Loucy (cell line): Measurements from ENCODE around the gene KCNF1.

Experiments
- H2AFZ ChIP-seq: fragments of 200-600 bp; sonication (generic); 2 replicates; pipeline ENCODE4 v1.6.0; 2016; ENCODE audit warnings: antibody characterized with exemption, mild to moderate bottlenecking, low read length, moderate library complexity
- H3F3A ChIP-seq: fragments of 200-600 bp; 2 replicates; pipeline ENCODE4 v1.6.0; 2016; ENCODE audit warnings: antibody characterized with exemption, low read depth, mild to moderate bottlenecking
- H3K27me3 ChIP-seq: fragments of 200-600 bp; sonication (generic); 2 replicates; pipeline ENCODE4 v1.6.1; 2014; ENCODE audit warnings: low read length, mild to moderate bottlenecking; ENCODE audit not compliant: insufficient read depth, poor library complexity, severe bottlenecking
- H3K36me3 ChIP-seq: fragments of 200-600 bp; sonication (generic); 2 replicates; pipeline ENCODE4 v1.6.1; 2016; ENCODE audit warnings: low read length; ENCODE audit not compliant: insufficient read depth
- H3K4me1 ChIP-seq: fragments of 200-600 bp; sonication (generic); 2 replicates; pipeline ENCODE4 v1.5.1; 2014; ENCODE audit warnings: low read length, mild to moderate bottlenecking; ENCODE audit not compliant: insufficient read depth, poor library complexity, severe bottlenecking
- H3K4me2 ChIP-seq: fragments of 200-600 bp; sonication (generic); 2 replicates; pipeline ENCODE4 v1.6.0; 2014; ENCODE audit warnings: antibody characterized with exemption, low read length, low read depth, mild to moderate bottlenecking; ENCODE audit not compliant: poor library complexity, severe bottlenecking
- H3K4me3 ChIP-seq: fragments of 200-600 bp; sonication (generic); 2 replicates; pipeline ENCODE4 v1.5.1; 2014; ENCODE audit warnings: low read length, mild to moderate bottlenecking, mixed read lengths; ENCODE audit not compliant: poor library complexity, severe bottlenecking
- H3K79me2 ChIP-seq: fragments of 200-600 bp; sonication (generic); 2 replicates; pipeline ENCODE4 v1.6.1; 2014; ENCODE audit warnings: low read length; ENCODE audit not compliant: insufficient read depth
- H3K9ac ChIP-seq: fragments of 200-600 bp; sonication (generic); 2 replicates; pipeline ENCODE4 v1.6.0; 2014; ENCODE audit warnings: mild to moderate bottlenecking, low read depth, low read length, moderate library complexity; ENCODE audit not compliant: poor library complexity, severe bottlenecking
- H3K9me2 ChIP-seq: fragments of 200-600 bp; sonication (generic); replicated peaks from 2 replicates; pipeline ENCODE4 v1.6.1; 2016; ENCODE audit warnings: low read depth, low read length, mixed read lengths
- H3K9me3 ChIP-seq: fragments of 200-600 bp; sonication (generic); 2 replicates; pipeline ENCODE4 v1.6.1; 2014; ENCODE audit warnings: mild to moderate bottlenecking, antibody characterized with exemption, low read length, low read depth; ENCODE audit not compliant: insufficient read depth
- H4K20me1 ChIP-seq: fragments of 200-600 bp; sonication (generic); 2 replicates; pipeline ENCODE4 v1.6.0; 2014; ENCODE audit warnings: antibody characterized with exemption, low read length, mild to moderate bottlenecking; ENCODE audit not compliant: insufficient read depth, poor library complexity, severe bottlenecking
- EZH2phosphoT487 ChIP-seq: fragments of 200-600 bp; IDR thresholded peaks from 2 replicates; pipeline ENCODE4 v1.6.1; 2018; ENCODE audit warnings: antibody characterized with exemption, mild to moderate bottlenecking, moderate library complexity, borderline replicate concordance
- TF ChIP-seq, protein P1 (sequence below): fragments of 200-600 bp; sonication (generic); conservative IDR thresholded peaks from 2 replicates; pipeline ENCODE4 v1.5.1; 2014; ENCODE audit warnings: mild to moderate bottlenecking, antibody characterized with exemption, low read length

Gene KCNF1

DNA sequence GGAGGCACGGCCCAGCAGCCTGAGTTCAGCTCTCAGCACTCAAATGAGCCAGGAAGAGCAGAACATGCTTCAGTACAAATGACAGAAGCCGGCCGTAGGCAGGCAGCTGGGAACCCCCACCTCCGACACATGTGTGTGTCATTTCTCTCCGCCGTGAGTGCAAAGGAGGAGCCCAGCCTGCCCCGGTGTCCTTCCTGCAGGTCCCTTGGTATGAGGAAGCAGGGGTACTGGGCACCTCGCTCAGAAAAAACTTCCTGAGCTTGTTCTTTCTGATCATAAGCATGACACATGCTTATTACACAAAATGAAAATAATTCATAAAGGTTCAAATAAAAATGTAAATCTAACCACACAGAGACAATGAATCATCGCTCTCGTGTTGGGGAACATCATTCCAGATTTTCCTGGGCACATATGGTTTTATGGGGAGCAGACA is 35.3 kb downstream of the KCNF1 start:
- Histone ChIP-seq H3K4me2 (no peak overlapping the region), H2AFZ (no peak overlapping the region), H3K27me3 (no peaks in the 10 kb centered on the region), H3K36me3 (no peaks in the 10 kb centered on the region), H3K79me2 (no peaks in the 10 kb centered on the region), H3K4me1 (no peaks in the 10 kb centered on the region), H4K20me1 (no peaks in the 10 kb centered on the region), H3K9me3 (no peaks in the 10 kb centered on the region; the same call in 1 of the 2 replicates), H3K9me2 (no peaks in the 10 kb centered on the region), H3K4me3 (no peak overlapping the region), H3F3A (no peaks in the 10 kb centered on the region), H3K9ac (no peak overlapping the region)
- TF ChIP-seq, protein P1, sequence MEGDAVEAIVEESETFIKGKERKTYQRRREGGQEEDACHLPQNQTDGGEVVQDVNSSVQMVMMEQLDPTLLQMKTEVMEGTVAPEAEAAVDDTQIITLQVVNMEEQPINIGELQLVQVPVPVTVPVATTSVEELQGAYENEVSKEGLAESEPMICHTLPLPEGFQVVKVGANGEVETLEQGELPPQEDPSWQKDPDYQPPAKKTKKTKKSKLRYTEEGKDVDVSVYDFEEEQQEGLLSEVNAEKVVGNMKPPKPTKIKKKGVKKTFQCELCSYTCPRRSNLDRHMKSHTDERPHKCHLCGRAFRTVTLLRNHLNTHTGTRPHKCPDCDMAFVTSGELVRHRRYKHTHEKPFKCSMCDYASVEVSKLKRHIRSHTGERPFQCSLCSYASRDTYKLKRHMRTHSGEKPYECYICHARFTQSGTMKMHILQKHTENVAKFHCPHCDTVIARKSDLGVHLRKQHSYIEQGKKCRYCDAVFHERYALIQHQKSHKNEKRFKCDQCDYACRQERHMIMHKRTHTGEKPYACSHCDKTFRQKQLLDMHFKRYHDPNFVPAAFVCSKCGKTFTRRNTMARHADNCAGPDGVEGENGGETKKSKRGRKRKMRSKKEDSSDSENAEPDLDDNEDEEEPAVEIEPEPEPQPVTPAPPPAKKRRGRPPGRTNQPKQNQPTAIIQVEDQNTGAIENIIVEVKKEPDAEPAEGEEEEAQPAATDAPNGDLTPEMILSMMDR = no peak
- no peak for TF ChIP-seq EZH2phosphoT487

DNA sequence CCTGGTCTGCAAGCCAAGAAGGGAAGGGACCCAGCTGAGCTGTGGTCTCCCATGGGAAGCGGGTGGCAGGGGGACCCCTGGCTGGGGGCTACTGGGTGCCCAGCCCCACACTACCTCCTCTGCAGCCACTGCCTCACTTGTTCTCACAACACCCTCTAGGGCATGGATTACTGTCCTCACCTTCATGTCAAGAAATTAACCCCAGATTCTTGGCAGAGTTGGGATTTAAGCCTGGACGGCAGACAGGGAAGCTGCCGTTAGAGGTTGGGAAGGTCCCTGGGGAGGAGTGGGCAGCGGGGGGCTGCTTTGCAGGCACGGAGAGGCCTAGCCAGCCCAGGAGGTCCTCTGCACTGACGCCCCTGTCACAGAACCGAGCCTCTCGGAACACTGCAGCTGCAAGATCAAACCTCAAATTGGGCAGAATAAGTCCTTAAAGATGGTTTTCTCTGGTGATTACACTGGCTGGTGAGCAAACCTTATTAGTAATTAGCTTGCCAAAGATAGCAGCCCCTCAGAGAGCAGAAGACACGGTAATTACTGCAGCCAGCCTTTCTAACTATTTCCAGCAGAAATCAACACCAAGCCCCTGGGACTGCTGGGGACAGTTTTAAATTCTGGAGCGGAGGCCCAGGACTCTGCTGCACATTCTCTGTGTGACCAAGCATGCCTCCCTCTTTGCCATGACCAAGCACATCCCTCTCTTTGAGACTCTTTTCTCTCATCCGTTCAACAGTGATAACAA is 35.9 kb downstream of the KCNF1 start:
- no peaks in the 10 kb centered on the region; the same call in 1 of the 2 replicates for H3K9me3 ChIP-seq
- H3K4me3 ChIP-seq = no peak overlapping the region
- no peaks in the 10 kb centered on the region for H3K36me3 ChIP-seq
- no peaks in the 10 kb centered on the region for H3K79me2 ChIP-seq
- H2AFZ ChIP-seq = no peak overlapping the region
- H4K20me1 ChIP-seq = no peaks in the 10 kb centered on the region
- no peaks in the 10 kb centered on the region for H3K4me1 ChIP-seq
- H3K27me3 ChIP-seq = no peaks in the 10 kb centered on the region
- H3K4me2 ChIP-seq = no peak overlapping the region
- TF ChIP-seq, protein P1 = no peak
- TF ChIP-seq EZH2phosphoT487 = no peak
- H3F3A ChIP-seq = no peaks in the 10 kb centered on the region
- H3K9me2 ChIP-seq = no peaks in the 10 kb centered on the region
- no peak overlapping the region for H3K9ac ChIP-seq

DNA sequence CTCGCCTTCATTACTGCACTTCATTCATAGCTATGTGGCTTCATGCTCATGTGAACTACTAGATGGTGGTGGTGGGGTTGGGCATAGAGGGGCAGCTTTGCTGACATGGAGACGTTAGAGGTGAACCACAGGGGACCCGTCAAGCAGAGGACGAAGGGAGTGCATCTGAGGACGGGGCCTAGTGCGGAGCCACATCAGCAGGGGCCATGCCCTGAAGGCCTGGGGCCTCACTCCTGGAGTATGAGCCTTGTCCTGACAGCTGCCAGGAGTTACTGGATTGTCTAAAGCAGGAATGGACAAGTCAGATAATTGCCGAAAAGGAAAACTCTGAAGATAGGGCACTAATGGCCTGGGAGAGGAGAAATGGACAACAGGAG is 36.4 kb downstream of the KCNF1 start:
- Histone ChIP-seq H3K9me3 (peaks cover 4% of the 10 kb centered on the region; the same call in 1 of the 2 replicates), H3K9me2 (no peaks in the 10 kb centered on the region), H4K20me1 (no peaks in the 10 kb centered on the region), H3K4me2 (no peak overlapping the region), H3K9ac (no peak overlapping the region), H3K36me3 (no peaks in the 10 kb centered on the region), H3K4me3 (no peak overlapping the region), H3F3A (no peaks in the 10 kb centered on the region), H3K4me1 (no peaks in the 10 kb centered on the region), H2AFZ (no peak overlapping the region), H3K79me2 (no peaks in the 10 kb centered on the region), H3K27me3 (no peaks in the 10 kb centered on the region)
- TF ChIP-seq, protein P1 = no peak
- no peak for TF ChIP-seq EZH2phosphoT487
